SK-N-MC (cell line): ENCODE data around the gene KRTAP9-4.

Experiments used
- EZH2 ChIP-seq: fragments of 200-600 bp; sonication (generic); IDR thresholded peaks from one replicate; pipeline ENCODE4 v1.6.1; 2017; ENCODE audit warnings: antibody characterized with exemption
- FOXP2 ChIP-seq: optimal IDR thresholded peaks from 2 replicates; pipeline ENCODE3; 2011; ENCODE audit warnings: mild to moderate bottlenecking, moderate library complexity; ENCODE audit not compliant: insufficient read depth; ENCODE audit errors: extremely low read length, control extremely low read depth
- POLR2AphosphoS5 ChIP-seq: IDR thresholded peaks from 2 replicates; pipeline ENCODE4 v1.6.1; 2012; ENCODE audit warnings: mild to moderate bottlenecking, low read depth, low read length, borderline replicate concordance

DNA sequence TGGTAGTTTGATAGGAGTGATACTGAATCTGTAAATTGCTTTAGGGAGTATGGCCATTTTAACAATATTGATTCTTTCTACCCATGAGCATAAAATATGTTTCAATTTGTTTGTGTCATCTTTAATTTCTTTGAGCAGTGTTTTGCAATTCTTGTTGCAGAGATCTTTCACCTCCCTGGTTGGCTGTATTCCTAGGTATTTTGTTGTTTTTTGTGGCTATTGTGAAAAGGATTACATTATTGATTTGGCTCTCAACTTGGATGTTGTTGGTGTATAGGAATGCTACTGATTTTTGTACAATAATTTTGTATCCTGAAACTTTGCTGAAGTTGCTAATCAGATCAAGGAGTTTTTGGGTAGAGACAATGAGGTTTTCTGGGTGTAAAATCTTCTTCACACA, 8.9 kb downstream of the KRTAP9-4 start:
- TF ChIP-seq POLR2AphosphoS5 (no peak), EZH2 (no peak), FOXP2 (no peak)
